GM21390 (cell line): ENCODE results near the gene MARCHF2.

ENCODE experiments used
- ATAC-seq: cut with Tn5 transposase; IDR thresholded peaks from one replicate; pipeline ENCODE4 v1.9.1; 2021; ENCODE audit not compliant: unreplicated experiment

The MARCHF2 gene

DNA sequence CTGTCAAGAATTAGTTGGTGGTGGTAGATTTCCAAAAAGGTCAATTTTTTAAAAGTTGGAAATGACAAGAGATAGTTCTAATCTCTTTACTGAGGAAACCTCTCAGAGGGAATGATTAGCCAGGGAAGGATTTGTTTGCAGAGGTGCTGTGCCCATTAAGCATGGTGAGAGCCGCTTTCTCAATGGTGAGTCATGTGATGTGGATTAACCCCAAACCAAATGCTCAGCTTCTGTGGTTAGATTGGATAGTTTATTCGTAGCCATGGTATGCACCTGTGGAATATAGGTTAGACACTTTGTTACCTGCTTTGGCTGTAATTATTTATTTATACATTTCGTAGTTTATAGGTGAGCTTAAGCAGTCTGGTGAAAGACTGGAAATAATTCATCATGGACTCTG lies 38.8 kb downstream of the MARCHF2 start:
- ATAC-seq: no peak

DNA sequence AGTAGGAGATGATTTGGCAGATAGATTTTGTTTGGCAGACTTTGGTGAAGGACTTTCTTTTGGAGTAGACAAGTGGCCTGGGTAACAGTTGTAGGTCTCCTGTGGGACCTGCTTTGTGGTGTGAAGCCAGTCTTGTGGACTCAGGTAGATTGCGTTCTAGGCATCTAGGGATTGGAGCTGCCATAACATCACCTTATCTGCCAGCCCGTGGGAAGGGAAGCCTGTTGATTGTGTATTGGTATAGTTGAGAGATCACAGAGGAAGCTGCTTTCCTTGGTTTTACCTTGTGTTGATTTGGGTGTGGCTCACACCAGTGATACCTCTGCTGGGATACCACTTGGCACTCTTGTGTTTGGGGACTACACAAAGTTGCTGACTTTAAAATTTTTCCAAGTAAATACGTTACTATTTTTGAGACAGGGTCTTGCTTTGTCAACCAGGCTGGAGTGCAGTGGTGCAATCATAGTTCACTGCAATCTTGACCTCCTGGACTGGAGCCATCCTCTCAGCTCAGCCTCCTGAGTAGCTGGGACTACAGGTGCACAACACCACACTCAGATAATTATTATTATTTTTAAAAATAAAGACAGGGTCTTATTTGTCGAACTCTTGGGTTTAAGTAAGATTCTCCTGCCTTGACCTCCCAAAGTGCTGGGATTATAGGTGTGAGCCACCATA lies 39.5 kb downstream of the MARCHF2 start:
- no peak for ATAC-seq

DNA sequence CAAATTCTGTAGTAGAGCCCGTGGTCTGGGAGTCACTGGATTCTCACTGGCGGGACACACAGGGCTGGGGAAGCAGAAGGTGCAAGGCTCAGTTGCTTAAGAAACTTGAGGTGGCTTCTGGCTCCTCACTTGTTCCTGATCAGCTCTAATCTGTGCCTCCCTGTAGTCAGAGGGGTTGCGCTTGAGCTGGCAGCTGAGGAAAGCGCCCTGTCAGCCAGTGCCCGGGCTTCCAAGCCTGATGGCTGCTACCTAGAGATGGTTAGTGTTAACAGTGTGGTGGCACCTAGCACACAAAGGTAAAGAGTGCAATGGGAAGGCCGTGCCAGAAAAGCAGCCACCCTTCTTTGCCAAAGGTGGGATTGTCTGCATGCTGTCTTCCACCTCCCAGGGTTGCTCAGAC lies 40.5 kb downstream of the MARCHF2 start:
- ATAC-seq: no peak

DNA sequence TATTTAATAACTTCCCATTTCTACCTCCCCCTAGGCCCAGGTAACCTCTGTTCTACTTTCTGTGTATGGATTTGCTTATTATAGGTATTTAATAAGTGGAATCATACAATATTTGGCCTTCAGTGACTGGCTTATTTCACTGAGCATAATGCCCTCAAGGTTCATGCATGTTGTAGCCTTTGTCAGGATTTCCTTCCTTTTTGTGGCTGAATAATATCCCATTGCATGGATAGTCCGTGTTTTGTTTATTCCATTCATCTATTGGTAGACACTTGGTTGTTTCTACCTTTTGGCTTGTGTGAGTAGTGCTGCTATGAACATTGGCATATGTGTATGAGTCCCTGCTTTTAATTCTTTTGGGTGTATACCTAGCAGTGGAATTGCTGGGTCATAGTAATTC lies 41.1 kb downstream of the MARCHF2 start:
- no peak for ATAC-seq

DNA sequence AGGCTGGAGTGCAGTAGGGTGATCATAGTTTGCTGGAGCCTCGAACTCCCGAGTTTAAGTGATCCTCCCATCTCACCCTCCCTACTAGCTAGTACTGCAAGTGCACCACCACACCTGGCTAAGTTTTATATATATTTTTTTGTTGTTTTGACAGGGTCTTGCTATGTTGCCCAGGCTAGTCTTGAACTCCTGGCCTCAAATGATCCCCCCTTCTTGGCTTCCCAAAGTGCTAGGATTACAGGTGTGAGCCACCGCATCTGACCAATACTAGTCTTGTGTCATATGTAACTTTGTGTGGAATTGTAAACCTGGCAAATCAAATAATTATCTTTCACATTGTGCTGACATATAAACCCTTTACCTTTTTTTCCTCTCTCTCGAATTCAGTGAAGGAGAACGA lies 41.9 kb downstream of the MARCHF2 start:
- no peak for ATAC-seq

DNA sequence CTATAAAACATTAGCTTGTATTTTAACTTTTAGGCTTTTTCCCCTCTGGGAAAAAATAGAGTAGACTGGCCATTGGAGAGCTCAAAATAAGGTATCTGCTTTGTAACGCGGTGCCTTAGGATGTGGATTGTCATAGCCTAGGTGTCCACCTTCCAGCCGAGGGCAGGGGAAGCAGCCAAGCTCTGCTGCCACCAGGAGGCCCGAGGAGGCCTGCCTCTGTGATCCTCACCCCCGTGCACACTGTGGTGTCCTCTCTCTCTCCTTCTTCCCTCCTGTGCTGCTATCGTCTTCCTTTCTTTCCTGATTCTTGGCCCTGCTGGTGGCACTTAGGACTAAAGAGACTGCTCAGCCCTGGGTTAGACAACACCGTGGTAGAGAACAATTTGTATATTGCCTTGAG lies 43.0 kb downstream of the MARCHF2 start:
- no peak for ATAC-seq

DNA sequence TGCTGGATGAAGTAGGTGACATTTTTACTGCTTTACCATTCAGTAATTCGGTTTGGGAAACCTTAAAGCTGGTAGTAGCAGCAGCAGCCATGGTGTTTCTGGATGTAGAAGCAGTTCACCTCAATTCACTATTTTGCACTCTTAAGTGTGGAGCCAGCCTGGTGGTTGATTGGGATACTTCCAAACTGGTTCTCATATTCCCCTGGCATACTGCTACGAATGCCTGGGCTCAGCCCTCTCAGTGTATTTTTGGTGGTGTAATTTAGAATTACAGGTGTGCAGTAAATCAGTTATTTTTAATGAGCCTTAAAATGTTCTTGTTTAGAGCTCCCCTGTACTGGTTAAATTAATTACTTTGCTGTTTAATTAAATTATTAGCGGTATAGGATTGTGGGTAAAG lies 44.1 kb downstream of the MARCHF2 start:
- ATAC-seq: no peak

DNA sequence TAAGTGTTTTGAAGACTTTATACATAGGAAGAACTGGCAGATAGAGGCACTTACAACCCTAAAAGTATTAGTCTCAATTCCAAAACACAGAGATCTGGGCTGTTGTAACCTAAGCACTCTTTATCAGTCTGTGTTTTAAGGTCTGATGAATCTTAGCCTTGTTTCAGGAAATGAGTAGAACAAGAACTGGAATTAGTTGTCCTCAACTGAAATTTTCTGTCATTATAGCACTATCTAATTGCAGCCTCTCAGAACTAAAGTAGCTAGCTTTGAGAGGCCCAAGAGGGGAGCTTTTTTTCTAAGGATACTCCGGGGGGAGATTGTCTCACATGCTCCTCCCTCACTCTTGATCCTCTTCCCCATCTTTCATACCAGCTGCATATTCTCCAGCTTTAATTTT lies 44.7 kb downstream of the MARCHF2 start:
- ATAC-seq: no peak

DNA sequence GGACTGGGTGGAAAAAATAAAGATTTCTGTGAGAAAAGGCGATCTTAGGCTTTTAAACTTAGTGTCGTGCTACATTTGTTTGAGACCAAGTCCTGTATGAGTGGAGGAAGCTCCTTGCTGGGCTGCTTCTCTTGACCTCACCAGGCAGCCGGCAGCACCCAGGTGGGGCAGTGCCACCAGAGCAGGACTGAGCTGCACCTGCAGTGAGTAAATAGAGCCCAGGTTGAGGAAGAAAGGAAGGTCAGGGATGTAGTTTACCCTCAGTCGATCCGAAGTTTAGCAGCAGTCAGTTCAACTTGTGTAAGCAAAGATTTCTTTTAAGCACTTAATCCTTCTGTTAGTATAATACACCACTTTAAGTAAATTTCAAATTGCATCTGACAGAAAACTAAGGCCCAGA lies 45.3 kb downstream of the MARCHF2 start:
- no peak for ATAC-seq

DNA sequence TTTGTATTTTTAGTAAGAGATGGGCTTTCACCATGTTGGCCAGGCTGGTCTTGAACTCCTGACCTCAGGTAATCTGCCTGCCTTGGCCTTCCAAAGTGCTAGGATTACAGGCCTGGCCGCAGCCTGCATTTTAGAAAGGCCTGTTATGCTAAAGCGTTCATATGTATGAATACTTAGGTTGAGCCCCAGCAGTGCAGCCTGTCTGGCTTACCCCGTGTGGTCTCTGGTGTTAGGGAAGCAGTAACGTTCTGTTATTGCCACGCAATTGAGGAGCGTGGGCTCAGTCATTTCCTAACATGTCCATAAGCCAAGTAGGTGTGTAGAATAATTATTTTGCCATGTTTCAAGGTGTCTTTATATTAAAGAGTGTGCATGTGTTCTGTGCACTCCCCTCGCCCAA lies 46.0 kb downstream of the MARCHF2 start:
- ATAC-seq: no peak

DNA sequence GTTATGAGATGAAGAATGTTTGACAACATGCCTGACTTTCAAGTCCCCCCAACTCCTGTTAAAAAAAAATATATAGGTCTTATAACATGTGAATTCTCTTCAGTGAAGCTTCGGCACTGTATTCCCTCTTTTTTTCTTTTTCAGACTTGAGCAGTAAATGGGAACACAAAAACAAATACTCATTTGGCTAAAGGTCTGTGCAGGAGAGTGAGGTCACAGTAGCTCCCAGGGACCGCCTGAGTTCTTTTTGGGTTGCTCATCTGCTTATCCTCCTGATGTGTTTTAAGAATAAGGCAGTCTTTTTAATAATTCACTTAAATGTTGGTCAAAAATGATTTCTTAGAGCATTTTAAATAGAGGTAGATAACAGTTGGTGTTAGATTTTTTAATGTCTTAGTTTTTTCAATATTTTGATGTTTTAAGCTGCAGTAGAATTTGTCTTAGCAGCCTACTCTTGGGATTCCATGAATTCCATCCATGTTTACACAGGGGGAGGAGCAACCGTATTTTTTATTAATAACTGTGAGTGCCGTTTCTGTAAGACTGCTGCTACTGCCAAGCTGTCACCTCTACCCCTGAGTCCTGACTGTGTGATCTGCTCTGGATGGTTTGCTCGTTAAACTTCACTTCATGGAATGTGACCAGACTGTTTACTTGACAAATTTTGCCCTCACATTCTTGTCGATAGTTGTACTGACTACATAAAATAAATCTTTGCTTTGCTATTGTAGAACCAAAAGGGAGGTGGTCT lies 46.6 kb downstream of the MARCHF2 start:
- no peak for ATAC-seq

DNA sequence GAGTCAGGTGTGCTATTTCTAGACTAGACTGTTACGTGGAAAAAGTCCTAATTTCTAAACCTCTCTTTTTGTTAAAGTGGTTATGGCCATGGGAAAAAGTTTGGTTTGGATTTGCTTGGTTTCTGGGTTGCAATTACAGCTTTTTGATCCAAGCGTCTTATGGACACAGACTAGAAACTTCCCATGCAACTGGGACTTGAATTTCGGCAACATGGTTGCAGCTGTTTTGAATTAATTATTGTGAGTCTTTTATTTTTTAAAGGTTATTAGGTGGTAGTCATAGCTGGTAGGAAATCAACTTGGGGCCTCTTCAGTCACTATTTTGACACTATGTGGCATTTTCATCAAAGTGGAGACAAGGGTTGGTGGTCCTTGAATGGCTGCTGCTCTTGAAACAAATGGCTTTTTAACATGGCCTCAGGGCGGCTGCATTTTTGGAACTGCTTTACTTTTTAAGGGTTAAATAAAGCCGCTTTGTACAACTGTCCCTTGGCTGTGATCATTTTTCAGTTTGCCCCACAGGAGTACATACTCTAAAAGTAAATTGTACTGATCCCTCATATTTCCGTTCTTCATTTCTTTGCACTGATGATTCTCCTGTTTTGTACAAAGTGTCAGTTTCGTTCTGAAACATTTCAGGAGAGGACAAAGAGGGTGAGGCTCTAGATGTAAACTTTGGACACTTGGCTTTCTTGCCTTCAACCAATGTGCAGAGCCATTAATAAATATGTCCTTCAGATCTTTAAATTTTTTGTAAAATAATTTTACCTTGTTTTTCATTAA lies 47.6 kb downstream of the MARCHF2 start:
- ATAC-seq: no peak

DNA sequence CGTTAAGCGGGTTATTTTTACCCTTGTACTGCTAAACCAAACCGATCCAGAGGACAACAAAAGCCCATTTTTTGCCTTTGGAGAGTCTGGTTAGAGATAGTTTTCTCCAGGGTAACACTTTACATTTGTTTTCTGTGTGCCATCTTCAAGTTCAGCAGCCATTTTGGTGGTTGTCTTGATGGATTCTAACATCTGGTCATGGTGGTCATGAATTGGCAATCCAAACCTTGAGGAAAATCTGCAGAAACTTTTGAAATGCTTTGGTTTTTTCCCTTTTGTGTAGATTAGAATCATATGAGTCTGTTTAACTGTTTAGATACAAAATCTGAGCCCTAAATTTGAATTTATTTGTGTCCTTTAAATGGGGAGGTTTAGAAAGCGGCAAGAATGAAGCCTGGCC lies 48.3 kb downstream of the MARCHF2 start:
- ATAC-seq: no peak

DNA sequence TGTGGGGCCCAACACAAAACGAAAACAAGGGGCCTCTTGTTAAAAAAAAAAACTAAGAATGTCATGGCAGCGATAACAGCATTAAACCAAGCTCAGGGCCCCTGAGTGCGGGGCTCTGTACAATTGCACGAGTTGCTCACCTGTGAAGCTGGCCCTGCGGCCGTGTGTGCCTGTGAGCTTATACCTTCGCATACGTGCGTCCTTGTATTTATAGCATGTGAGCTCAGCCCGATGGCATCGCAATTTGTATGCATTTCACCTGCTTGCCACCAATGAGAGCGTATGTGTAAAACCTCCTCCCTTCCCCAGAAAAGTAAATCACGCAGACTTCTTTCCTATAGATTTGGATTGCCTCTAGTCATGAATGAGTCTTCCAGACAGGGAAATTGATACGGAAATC lies 48.8 kb downstream of the MARCHF2 start:
- no peak for ATAC-seq

DNA sequence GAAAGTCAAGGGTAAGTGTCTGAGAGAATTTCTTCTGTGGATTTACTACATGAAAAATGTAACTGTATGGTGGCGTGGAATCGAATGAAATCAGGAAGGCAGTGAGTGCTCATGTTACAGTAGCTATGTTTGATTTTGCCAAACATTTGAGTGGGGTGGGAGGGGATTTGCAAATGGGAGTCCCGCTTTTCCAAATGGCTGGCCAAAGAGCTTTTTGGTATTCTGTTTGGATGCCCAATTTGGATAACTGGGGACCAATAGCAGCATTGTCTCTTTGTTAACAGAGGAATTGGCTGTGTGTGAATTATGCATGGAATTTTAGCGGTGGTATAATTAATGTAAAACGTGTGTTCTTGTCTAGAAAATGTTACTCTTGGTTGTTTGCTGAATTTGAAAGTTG lies 49.5 kb downstream of the MARCHF2 start:
- no peak for ATAC-seq

DNA sequence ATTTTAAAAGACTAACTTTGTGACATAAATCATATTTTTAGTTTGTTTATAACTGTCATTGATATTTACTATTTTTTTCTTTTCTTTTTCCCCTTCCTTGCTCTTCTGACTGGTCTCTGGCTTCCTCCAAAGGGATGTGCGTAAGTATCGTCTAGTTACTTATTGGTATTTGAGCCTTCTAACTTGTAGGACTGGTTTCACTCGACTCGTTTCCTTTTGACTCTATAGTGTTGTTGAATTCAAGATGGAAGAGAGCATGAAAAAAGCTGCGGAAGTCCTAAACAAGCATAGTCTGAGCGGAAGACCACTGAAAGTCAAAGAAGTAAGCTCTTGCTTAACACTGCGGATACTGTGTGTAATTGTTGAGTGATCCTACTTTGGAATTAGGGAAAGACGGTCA lies 50.3 kb downstream of the MARCHF2 start:
- ATAC-seq: no peak

DNA sequence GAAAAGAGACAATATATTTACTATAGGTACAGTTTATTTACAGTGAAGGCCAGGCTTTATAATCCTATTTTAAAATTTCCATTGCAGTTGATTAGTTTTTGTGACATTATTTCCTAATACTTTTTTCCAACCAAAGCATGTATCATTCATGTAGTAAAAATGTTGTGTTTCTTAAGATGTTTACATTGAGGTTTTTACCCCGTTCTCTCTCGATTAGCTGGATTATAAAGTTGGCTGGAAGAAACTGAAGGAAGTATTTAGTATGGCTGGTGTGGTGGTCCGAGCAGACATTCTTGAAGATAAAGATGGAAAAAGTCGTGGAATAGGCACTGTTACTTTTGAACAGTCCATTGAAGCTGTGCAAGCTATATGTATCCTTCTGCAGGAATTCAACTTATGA lies 52.9 kb downstream of the MARCHF2 start:
- no peak for ATAC-seq

DNA sequence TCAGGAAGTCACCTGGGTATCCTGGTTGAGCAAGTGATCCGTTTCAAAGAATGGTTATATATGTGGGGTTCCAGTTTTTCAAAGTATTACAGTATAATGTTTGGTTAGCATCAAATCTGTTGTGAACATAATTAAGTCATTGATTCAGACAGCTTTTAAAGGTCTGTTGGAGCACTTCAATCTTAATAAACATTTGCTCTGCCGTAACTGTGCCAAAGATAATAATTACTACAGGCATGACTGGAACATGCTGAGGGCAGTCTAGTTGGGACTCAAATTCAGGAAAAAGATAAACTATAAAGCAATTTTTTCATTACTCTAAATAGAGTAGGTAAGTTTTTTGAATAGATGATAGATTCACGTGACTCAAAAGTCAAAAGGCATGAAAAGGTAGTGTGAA lies 55.0 kb downstream of the MARCHF2 start:
- ATAC-seq: no peak

DNA sequence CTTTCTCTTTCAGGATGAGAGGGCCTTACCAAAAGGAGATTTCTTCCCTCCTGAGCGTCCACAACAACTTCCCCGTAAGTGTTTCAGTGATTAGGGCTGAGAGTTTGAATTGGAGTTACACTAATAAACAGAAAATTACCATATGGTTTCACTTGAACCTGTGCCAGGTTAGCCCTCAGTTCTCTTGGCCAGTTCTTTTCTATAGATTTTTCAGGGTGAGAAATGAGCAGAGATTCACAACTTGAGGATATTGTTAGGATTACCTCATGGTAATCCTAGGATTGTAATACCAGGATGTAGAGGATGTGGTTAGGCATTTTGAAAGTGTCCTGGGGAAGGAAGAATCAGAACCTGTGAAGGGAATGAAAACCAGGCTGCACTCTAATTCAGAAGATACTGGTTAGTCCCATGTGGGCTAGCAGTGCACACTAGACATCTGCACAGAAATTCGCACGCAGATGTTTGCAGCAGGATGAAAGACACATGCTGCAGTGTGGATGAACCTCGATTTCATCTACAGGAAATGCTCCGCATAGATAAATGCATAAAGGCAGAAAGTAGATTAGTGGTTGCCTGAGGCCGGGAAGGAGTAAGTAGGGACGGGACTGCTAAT lies 55.8 kb downstream of the MARCHF2 start:
- no peak for ATAC-seq

DNA sequence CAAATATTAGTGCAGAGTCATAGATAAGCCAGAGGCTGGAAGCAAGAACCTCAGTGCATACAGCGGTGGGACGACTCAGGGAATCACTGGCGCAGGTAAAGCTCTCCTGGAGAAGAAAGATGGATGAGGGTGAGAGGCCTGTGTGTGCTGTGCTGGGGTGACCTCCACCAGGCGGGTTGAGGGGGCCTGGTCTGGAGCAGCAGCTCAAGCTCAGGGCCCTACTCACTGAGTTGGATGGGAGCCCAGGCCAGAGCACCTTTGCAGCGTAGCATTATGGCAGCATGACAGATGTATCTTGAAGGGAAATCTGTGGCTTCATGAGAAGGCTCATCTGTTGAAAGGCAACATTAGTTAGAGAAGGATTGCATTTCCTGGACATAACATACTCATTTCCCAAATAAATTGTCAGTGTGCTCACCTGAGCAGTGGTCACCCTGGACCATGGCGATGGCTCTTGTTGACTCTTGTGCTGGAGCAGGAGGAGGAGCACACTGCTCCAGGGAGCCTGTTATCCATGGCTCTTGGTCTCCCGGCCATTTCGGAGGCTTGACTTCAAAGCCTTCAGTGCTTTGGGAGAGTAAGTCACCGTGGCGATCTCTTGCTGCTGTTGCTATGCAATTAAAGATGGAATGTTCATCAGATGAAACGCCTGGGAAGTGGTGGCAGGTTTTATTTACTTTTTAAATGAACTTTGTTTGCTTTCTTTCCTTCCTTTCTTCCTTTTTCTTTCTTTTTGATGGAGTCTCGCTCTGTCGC lies 56.7 kb downstream of the MARCHF2 start:
- ATAC-seq: no peak
